Esophagus muscularis mucosa (tissue), 4 donors: ENCODE data around the gene CASQ2.

Experiments used
- CTCF ChIP-seq, 3 experiments: fragments of 200-600 bp in 2 of 3; fragments of 450-650 bp in 1 of 3; sonication (generic) in 2 of 3; IDR thresholded peaks; one replicate each; pipeline ENCODE4 v1.5.1; 2017 to 2019; ENCODE audit warnings: antibody characterized with exemption in 3 of 3, mild to moderate bottlenecking in 2 of 3, moderate library complexity in 1 of 3
- EP300 ChIP-seq: sonication (generic); formaldehyde crosslinking; IDR thresholded peaks from one replicate; pipeline ENCODE4 v1.6.1; 2017; ENCODE audit warnings: antibody characterized with exemption
- POLR2A ChIP-seq: fragments of 450-650 bp; IDR thresholded peaks from one replicate; pipeline ENCODE4 v1.6.1; 2017; ENCODE audit warnings: antibody characterized with exemption, moderate library complexity, mild to moderate bottlenecking, low read depth

GRCh38 chr1:115665319-115666096 is 103.0 kb downstream of the CASQ2 start:
- TF ChIP-seq CTCF (IDR thresholded peaks at IDR 0.05) (no peak), POLR2A (no peak), EP300 (no peak)
